Smooth muscle cell of the brain vasculature (primary cell): Measurements from ENCODE around the gene IFNLR1.

Source experiments
- DNase-seq: peaks from one replicate; pipeline ENCODE4 v3.0.0-alpha.2; 2012; ENCODE audit warnings: low read depth, low spot score

Gene IFNLR1

DNA sequence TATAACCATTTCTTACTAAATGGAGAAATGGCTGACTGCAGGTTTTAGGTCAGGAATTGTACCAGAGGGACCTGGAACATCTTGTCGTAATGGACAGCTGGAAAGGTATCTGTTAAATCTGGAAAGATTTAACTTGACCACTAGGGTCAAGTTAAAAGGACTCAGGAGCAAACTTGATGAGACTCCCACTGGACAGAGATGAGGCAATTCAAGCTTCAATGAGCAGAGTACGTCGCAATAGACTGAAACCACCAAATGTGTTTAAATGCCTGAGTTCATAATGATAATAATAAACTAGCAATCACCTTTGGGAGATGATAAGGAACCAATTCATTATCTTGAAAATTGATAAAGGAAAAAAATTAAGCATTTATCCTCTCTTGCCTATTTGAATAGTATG is 8.7 kb downstream of the IFNLR1 start:
- DNase-seq, result no peak

DNA sequence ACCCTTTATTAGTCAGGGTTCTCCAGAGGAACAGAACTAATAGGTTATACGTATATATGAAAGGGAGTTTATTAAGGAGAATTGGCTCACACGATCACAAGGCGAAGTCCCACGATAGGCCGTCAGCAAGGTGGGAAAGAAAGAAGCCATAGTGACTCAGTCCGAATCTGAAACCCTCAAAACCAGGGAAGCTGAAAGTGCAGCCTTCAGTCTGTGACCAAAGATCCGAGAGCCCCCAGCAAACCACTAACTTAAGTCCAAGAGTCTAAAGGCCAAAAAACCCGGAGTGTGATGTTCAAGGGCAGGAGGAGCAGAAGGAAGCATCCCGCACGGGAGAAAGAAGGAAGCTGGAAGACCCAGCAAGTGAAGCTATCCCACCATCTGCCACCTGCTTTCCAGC is 9.9 kb downstream of the IFNLR1 start:
- DNase-seq, result no peak

DNA sequence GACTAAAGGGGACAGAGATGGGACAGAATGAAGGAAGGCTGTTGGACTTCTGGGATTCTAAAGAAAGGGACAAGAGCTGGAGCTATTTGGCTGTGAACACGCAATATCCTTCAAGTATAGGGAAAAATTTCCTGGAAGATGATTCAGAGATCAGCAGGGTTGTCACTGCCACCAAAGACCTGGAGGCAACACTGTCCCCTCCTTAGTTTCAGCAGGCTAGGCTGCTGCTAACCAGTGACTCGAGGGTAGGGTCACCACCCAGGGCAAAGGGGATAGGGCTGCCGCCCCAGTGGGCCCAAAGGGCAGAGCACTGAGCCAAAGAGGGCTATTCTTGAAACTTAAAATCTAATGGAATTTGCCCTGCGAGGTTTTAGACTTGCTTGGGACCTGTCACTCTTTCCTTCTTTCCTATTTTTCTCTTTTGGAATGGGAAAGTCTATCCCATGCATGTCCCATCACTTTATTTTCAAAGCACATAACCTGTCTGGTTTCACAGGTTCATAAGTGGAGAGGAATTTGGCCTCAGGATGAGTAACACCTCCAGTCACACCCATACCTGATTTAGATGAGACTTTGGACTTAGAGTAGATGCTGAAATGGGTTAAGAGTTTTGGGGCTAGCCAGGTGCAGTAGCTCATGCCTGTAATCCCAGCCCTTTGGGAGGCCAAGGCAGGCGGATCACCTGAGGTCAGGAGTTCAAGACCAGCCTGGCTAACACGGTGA is 11.9 kb downstream of the IFNLR1 start:
- no peak for DNase-seq

DNA sequence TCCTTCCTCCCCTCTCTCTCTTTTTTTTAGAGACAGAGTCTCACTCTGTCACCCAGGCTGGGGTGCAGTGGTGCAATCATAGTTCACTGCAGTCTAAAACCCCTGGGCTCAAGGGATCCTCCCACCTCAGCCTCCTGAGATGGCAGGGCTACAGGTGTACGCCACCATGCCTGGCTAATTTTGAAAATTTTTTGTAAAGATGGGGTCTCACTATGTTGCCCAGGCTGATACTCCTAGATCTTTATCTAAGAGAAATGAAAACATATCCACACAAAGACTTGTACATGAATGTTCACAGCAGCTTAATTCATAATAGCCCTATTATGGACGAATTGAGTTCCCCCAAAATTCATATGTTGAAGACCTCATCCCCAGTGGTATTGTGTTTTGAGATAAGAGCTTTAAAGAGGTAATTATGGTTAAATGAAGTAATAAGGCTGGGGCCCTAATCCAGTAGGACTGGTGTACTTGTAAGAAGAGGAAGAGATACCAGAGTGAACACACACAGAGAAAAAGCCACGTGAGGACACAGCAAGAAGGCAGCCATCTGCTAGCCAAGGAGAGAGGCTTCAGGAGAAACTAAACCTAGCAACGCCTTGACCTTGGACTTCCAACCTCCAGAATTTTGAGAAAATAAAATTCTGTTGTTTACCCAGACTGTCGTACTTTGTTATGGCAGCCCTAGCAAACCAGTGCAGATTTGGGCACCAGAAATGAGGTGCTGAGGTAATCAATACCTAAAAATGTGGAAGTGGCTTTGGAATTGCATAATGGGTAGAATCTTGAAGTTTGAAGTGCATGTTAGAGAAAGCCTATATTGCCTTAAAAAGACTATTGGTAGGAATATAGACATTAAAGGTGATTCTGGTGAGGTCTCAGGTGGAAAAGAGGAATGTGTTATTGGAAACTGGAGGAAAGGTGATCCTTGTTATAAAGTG is 13.2 kb downstream of the IFNLR1 start:
- no peak for DNase-seq

DNA sequence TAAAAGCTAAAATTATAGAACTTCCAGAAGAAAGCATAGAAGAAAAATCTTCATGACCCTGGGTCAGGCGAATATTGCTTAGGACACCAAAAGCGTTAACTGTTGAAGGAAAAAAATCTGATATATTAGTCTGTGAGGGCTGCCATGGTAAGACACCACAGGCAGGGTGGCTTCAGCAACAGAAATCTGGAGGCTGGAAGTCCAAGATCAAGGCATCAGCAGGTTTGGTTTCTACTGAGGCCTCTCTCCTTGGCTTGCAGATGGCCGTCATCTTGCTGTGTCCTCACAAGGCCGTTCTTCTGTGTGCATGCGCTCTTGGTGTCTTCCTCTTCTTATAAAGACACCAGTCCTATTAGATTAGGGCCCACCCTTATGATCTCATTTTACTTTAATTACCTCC is 14.5 kb downstream of the IFNLR1 start:
- no peak for DNase-seq

DNA sequence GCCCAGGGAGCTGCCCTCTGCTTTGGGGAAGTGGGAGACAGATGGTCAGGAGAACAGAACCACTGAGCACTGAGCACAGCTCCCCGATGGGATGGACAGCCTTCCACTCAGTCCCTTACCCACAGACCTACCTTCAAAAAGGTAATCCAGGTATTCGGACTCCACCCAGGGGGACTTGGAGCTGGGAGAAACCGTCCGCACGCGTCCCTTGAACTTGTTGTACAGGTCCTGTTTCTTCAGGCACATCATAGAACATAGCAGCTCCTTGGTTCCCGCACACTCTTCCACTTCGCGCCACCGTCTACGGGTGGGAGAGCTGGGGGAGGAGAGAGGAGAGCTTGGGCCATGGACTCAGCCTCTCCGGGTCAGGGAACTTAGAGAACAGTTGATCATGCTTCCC is 17.8 kb downstream of the IFNLR1 start:
- no peak for DNase-seq

DNA sequence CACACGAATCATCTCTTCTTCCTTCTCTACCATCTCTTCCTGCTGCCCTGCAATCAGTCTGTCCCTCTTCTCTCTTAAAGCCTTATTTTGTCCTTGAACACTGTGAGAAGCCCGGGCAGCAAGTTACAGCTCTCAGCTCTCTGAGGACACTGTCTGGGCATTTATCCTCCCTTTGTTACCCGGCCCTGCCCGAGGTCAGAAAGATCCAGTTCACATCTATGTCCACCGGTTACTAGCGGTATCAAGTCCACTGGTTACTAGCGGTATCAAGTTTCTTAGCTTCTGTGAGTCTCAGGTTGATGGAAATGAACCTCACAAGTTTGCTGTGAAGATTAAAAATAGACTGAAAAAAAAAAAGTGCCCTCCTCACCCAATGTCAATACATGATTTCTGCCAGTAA is 18.8 kb downstream of the IFNLR1 start:
- no peak for DNase-seq

DNA sequence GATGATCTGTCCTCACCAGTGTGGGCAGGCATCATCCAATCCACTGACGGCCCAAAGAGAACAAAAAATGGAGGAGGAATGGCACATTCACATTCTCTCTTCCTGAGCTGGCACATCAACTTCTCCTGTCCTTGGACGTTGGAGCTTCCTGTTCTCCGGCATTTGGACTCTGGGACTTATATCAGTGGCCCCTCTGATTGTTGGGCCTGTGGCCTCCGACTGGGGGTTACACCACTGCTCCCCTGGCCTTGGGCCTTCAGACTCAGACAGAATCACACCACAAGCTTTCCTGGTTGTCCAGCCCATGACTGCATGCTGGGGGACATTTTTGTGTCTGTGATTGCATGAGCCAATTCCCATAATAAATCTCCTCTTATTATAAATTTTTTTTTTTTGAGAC is 20.1 kb downstream of the IFNLR1 start:
- no peak for DNase-seq

DNA sequence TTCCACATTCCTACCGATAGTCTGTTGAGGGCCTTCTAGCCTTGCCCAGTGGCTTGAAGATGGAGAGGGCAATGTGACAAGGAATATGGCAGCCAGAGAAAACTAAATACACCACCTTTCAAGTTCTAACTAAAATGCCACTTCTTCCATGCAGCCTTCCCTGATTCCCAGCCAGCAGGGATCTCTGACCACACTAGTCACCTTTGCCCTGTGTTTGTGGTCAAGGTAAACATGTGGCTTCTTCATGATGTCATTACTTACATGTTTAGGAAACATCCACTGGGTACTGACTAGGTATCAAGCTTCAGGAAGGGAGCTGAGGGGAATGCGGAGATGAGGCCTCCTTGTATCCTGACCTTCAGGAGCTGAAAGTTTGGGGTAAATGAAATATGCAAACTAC is 21.6 kb downstream of the IFNLR1 start:
- no peak for DNase-seq

DNA sequence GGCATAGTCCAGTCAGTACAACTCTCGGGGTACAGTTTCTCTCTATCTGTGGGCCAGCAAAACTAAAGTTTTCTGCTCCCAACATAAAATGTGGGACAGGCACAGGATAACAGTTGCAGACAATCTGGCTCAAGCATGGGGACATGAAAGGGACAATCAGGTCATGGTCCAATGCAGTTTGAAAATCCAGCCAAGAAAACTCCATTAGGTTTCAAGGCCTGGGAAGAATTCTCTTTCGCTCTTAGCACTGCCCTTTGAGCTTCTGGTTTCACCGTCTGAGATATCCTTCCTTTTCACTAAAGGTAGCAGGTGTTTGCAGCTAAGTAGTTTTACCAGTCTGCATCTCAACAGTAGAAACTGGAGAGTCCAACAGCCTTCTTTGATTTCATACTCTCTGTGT is 23.1 kb downstream of the IFNLR1 start:
- DNase-seq, result no peak

DNA sequence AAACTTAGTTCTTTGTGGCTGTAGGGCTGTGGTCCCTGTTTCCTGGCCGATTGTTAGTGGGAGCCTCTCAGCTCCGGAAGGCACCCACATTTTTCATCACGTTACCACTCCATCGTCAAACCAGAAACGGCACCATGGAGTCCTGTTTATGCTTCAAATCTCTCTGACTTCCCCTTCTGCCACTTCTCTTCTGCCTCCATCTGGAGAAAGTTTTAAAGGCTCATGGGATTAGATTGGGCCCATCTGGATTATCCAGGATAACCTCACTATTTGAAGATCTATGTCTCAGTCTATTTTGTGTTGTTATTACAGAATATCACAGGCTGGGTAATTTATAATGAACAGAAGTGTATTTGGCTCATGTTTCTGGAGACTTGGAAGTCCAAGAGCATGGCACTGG is 24.9 kb downstream of the IFNLR1 start:
- no peak for DNase-seq

DNA sequence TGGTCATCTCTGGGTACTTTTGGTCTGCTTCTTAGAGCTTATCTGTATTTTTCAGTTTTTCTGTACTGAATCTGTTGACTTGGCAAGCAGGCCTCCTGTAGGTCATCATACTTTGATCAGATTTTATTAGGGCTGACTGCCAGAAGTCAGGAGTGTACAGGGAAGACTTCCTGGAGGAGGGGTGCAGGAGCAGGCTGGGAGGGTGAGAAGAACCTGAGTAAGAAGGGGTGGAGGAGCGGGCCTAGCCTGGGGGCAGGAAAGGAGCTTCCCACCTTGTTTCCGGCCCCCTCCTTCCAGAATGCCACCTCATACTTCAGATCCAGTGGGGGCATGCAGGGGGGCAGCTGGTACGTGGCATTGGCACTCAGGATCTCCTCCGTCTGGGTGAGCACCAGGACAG is 25.8 kb downstream of the IFNLR1 start:
- DNase-seq, result no peak

DNA sequence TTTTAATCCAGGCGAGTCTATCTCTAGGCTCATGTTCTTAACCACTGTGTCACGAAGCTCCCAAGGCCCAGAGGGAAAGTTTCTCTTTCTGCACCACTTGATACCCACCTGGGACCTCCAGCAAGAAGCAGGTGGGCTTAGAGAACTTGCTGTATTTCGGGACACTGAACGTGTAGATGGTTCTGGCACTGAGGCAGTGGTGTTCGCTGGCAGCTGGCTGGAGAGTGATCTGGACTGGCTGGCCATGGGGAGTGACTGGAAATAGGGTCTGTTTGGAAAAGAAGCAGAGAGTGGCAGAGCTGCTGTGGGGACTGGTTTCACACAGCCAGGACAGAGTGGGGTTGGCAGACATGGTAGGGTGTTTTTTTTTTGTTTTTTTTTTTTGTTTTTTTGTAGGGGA is 27.7 kb downstream of the IFNLR1 start:
- no peak for DNase-seq

DNA sequence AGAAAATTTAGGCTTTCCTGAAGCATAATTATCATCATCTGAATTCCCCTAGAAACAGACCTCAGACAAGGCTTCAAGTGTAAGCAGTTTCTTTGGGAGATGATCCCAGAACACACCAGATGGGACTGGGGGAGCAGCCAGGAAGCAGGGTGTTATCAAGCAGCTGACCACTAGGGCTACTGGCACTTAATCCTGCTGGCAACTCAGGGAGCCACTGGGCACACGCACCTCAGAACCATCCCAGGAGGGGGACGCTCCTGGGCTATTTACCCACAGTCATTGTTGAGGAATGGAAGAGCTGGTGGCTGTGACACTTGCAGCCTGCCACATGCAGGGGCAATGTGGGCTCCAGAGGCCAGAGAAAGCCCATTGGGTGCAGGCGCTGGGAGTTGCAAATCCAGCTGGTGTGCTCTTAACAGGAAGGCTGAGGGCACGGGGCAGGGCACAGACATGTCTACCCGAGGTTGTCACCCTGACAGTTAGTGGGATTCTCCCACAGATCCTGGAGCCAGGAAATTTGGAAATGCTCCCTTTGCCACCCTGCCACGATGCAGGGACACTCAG is 29.1 kb downstream of the IFNLR1 start:
- no peak for DNase-seq

DNA sequence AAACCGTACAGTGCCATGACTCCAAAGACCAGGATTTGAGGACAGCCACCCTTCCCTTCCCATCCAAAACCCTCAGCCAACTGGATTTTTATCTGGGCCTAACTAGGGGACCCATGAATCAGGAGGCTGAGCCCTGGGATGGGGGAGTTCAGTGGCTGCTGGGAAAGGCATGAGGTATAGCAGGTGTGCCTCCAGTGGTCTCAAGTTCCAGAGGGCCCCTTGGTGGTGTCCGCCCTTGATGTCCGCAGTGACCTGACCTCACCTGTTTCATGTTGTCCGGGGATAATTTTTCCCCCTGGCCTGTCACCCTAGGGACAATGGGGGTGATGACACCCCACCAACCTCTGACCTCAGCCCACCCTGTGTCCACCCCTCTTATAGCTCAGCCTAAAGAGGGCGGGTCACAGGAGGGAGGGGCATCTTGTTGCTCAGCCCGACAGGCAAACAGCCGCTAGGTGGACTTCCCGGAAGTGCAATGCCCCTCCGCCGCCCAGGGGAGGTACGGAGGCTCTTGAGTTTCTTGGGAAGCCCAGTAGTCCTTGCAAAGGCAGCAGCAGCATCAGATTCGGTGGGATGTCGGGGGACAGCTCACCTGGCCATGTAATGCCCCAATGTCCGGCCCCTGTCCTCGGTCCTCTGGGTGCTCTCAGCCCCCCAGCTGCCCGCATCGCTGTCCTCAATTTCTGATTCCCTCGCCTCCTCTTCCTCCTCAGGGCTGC is 30.4 kb downstream of the IFNLR1 start:
- DNase-seq, result no peak

DNA sequence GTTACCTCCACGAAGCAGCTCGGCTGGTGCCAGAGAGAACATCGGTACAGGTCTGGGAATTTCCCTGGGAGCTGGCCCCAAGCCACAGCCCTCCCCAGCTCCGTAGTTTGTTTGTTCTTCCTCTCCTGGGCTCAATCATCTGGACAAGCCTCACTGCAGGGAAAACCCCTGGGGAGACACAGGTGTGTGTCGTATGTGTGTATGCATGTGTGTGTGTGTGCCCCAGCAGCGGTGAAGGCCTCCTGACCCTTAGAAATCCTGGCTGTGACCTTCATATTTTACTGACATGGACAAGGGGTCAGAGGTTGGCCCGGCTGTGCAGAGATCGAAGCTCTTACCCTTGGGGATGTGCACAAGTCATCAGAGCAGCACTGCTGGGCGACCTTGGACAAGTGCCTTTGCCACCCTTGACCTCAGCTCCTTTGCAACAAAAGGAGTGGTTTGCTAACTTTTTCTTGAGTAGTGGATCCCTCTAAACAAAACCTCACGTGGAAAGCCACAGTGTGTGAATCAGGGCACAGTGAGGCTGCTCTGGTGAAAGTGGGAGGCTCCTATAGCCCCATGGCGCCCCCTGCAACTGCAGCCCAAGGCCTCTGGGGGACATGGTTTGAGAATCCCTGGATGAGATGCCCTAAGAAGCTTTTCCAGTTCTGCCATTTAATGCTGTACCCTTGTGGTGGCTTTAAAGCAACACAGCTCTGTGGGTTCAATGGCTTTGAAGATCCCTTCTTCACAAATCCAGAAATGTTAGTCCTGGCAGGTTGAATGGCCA is 31.9 kb downstream of the IFNLR1 start:
- DNase-seq, result no peak

DNA sequence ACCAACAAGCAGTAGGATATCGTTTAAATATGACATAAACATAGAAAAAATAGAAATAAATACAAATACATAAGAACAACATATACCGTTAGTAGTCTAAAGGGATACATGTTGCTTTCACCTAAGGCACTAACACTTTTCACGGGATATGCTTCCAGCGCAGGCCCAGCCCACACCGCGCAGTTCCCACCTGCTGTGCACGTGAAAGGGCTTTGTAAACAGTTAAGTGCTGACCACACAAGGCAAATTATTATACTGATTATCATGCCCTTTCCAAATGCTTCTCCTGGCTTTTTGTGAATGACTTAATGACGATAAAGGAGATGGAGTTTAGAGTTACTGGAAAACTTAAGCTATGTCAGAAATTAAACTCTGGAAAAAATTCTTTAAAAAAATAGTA is 32.9 kb downstream of the IFNLR1 start:
- no peak for DNase-seq

DNA sequence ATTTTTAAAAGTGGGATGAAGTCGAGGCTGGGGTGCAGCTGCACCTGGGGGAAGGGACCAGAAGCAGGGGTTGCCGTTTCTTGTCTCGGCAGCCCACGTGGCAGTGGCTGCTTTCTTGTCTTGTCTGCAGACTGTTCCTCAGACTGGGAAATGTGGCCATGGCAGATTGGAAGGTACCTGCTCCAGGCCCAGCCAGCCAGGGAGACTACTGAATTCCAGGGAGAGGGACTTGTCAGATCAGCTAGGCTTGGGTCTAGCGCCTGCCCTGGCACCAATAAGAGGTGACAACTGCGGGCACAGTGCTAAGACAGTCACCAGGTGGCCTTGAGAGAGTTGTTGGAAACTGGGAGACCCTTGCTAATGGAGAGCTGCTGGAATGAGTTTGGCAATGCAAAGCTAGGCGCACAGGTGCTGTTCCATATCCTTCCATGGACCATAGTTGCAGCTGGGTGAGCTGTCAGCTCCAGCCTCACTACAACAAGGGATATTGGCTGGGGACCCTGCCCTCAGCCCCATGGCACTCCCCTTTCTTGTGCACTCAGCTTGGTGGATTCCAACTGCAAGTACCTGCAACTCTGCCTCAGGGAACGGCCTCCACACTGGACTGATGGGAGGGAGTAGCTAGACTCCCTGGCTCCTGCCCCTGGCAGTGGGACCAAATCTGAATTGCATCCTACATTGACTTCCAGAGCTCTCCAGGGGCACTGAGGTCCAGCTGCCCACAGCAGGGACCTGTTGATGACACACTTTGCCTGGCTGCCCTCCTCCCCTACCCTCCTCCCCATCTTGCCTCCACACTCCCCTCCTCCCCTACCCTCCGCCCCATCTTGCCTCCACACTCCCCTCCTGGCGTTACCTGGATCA is 34.2 kb downstream of the IFNLR1 start:
- no peak for DNase-seq

DNA sequence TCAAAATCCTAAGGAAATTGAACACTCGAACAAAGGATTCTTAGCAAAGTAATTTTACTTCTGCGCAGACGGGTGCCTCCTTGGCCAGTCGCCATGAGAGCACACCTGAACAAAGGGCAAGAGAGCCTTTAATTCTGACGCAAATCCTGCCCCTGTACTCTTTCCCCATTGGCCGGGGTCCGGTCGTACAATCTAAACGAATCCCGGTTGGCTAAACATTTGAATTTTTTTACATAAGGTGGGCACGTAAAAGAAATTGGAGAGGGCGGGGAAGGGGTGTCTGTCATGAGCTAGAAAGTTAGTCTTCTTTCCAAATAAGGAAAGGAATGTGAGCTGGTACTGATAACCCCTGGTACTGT is 35.9 kb downstream of the IFNLR1 start:
- DNase-seq, result no peak
